Left ventricle myocardium inferior (tissue), 1 donor: ENCODE data around the gene GPRC5D. TPM values are rescaled to one million over a fixed set of nuclear protein-coding genes. Genes with fewer than 3 reads are reported as not detected.

Source experiments
- DNase-seq: peaks from one replicate; pipeline ENCODE4 v3.0.0-alpha.2; 2020
- H3K27ac ChIP-seq: fragments of 200-600 bp; replicated peaks from 2 replicates; pipeline ENCODE4 v1.8.0; 2021
- H3K27me3 ChIP-seq: fragments of 200-600 bp; 2 replicates; pipeline ENCODE4 v1.8.0; 2021; ENCODE audit warnings: low read depth
- H3K36me3 ChIP-seq: fragments of 200-600 bp; 2 replicates; pipeline ENCODE4 v1.8.0; 2021
- H3K4me1 ChIP-seq: fragments of 200-600 bp; 2 replicates; pipeline ENCODE4 v1.8.0; 2021
- H3K4me3 ChIP-seq: fragments of 200-600 bp; 2 replicates; pipeline ENCODE4 v1.8.0; 2021; ENCODE audit warnings: mild to moderate bottlenecking, moderate library complexity
- H3K9me3 ChIP-seq: fragments of 200-600 bp; replicated peaks from 2 replicates; pipeline ENCODE4 v1.8.0; 2021
- CTCF ChIP-seq: fragments of 200-600 bp; IDR thresholded peaks from 2 replicates; pipeline ENCODE4 v1.8.0; 2021; ENCODE audit warnings: antibody characterized with exemption, mild to moderate bottlenecking, borderline replicate concordance
- intact Hi-C: fragments of 100-400 bp; cut with micrococcal nuclease; formaldehyde crosslinking; loops from one replicate; pipeline ENCODE4 v1.11.0; 2022
- total RNA-seq: library from RNA; stranded (reverse); fragmentation: NEBNext Ultra II Directional; extraction: Animal tissue kit (Norgen Biotek cat#: 25700); gene quantifications from one replicate; pipeline ENCODE4 v1.2.1, GENCODE V29; 2021
- donor health status: DM: no; HTN: yes; CAD: no; lungs with severe emphysema.

Gene GPRC5D
- total RNA-seq, 1 donor from 2014 or later, result not detected

DNA sequence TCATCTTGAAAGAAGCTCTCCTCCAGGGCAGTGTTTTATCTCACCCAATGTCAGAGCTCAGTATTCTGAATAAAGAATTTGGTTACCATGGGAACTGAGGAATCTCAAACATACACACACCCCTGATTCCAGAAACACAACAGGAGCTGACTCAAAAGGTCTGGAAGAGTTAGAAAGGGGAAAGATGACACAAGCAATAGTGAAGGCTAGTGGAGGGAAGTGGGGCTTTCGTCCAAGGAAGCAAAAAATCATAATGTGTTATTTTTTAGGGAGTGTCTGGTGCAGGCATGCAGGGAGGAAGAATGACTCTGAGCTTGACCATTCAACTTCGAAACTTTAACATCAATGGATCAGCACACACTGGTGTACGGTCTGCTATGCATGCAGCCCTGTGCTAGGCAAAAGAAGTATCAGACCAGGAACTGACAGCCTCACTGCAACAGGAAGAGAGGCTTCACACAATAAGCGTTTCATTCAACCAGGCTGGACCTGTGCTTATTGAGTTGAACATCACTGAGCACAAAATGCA lies 27.8 kb upstream of the GPRC5D start:
- H3K36me3 ChIP-seq, result peaks cover 70% of the 10 kb centered on the region
- no peak overlapping the region for H3K27ac ChIP-seq
- intact Hi-C loops, result loop anchor here (5.0 kb wide), 1 partner anchor 62 kb away; no protein-coding TSS in a partner anchor
- TF ChIP-seq CTCF, result no peak
- H3K4me3 ChIP-seq, result no peak overlapping the region
- H3K9me3 ChIP-seq, result no peaks in the 10 kb centered on the region
- peaks cover 27% of the 10 kb centered on the region for H3K4me1 ChIP-seq
- no peaks in the 10 kb centered on the region for H3K27me3 ChIP-seq
- no peak for DNase-seq

- peaks cover 27% of the 10 kb centered on the region for H3K4me1 ChIP-seq
- no peak for TF ChIP-seq CTCF
- H3K36me3 ChIP-seq, result peaks cover 70% of the 10 kb centered on the region
- DNase-seq, result no peak
- H3K9me3 ChIP-seq, result no peaks in the 10 kb centered on the region
- H3K27me3 ChIP-seq, result no peaks in the 10 kb centered on the region
- H3K27ac ChIP-seq, result no peak overlapping the region
- intact Hi-C loops, result no loop called here
- no peak overlapping the region for H3K4me3 ChIP-seq
These were observed 27.2 kb upstream of the GPRC5D start for GRCh38 chr12:12979126-12979525.

DNA sequence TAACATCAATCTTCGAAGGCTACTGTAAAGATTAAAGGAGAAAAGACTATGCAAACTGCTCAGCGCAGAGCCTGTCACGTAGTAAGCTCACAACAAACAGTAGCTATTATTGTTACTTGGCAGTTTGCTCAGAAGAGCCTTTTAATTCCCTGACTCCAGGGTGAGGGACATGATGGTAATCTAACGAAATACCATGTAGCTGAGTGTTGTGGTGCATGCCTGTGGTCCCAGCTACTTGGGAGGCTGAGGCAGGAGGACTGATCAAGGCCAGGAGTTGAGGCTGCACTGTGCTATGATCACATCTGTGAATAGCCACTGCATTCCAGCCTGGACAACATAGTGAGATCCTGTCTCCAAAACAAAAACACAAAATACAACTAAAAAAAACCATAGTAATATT lies 25.3 kb upstream of the GPRC5D start:
- peaks cover 16% of the 10 kb centered on the region for H3K9me3 ChIP-seq
- DNase-seq, result no peak
- no peak overlapping the region for H3K27ac ChIP-seq
- no peak overlapping the region for H3K4me3 ChIP-seq
- peaks cover 79% of the 10 kb centered on the region for H3K36me3 ChIP-seq
- no peaks in the 10 kb centered on the region for H3K27me3 ChIP-seq
- intact Hi-C loops, result no loop called here
- TF ChIP-seq CTCF, result no peak
- peaks cover 17% of the 10 kb centered on the region for H3K4me1 ChIP-seq

- intact Hi-C loops, result no loop called here
- no peak for DNase-seq
- Histone ChIP-seq H3K4me3 (no peak overlapping the region), H3K27me3 (no peaks in the 10 kb centered on the region), H3K27ac (peak overlapping the region; percentile 39), H3K36me3 (peaks cover 84% of the 10 kb centered on the region), H3K4me1 (peaks cover 17% of the 10 kb centered on the region), H3K9me3 (peaks cover 16% of the 10 kb centered on the region)
- no peak for TF ChIP-seq CTCF
These were observed 24.4 kb upstream of the GPRC5D start for GRCh38 chr12:12976366-12976765.

GRCh38 chr12:12975322-12976077 lies 23.5 kb upstream of the GPRC5D start:
- Histone ChIP-seq H3K9me3 (peaks cover 16% of the 10 kb centered on the region), H3K27me3 (no peaks in the 10 kb centered on the region), H3K36me3 (peaks cover 83% of the 10 kb centered on the region), H3K4me1 (peaks cover 17% of the 10 kb centered on the region), H3K27ac (peak overlapping the region; percentile 39), H3K4me3 (no peak overlapping the region)
- TF ChIP-seq CTCF, result peak; percentile 33
- intact Hi-C loops, result no loop called here
- no peak for DNase-seq
